SK-N-SH (cell line): ENCODE data around the gene SHLD1. TPM values are rescaled to one million over a fixed set of nuclear protein-coding genes. Genes with fewer than 3 reads are reported as not detected.

Experiments used
- CTCF ChIA-PET: fragments of 300-600, 350-600 bp; formaldehyde crosslinking; extraction: SDS; loops from one replicate; lab custom pipeline; 2021; lab: Yijun Ruan, JAX
- POLR2A ChIA-PET: fragments of 350-600 bp; sonication (Branson Sonifier 250); formaldehyde crosslinking; extraction: SDS; loops from one replicate; lab custom pipeline; 2020; ENCODE audit warnings: antibody characterized with exemption, inconsistent platforms; lab: Yijun Ruan, JAX
- DNase-seq: peaks from one replicate; pipeline ENCODE4 v3.0.0; 2012
- H2AFZ ChIP-seq: fragments of 200-600 bp; sonication (generic); 2 replicates; pipeline ENCODE4 v1.8.1; 2016; ENCODE audit warnings: antibody characterized with exemption, mild to moderate bottlenecking, low read depth
- H3F3A ChIP-seq: fragments of 200-600 bp; sonication (generic); replicated peaks from 2 replicates; pipeline ENCODE3; 2016; ENCODE audit warnings: antibody characterized with exemption, mild to moderate bottlenecking; ENCODE audit not compliant: insufficient read depth
- H3K27ac ChIP-seq, 2 experiments: fragments of 200-500 bp in 1 of 2; fragments of 200-600 bp in 1 of 2; sonication (Bioruptor generic) in 1 of 2; sonication (generic), shearing (Covaris generic) in 1 of 2; 2 replicates each; pipeline versions ENCODE4 v1.5.1 to v1.6.1; 2014 to 2016; ENCODE audit warnings: low read depth in 2 of 2, inconsistent platforms in 1 of 2, low read length in 1 of 2, mild to moderate bottlenecking in 1 of 2, mixed read lengths in 1 of 2
- H3K27me3 ChIP-seq: fragments of 200-600 bp; sonication (generic), shearing (Covaris generic); 2 replicates; pipeline ENCODE4 v1.6.1; 2016; ENCODE audit warnings: mixed run types; ENCODE audit not compliant: insufficient read depth
- H3K36me3 ChIP-seq, 2 experiments: fragments of 200-500 bp in 1 of 2; fragments of 200-600 bp in 1 of 2; sonication (Bioruptor generic) in 1 of 2; sonication (generic) in 1 of 2; replicated peaks in 1 of 2; 2 replicates each; pipeline versions ENCODE3 to v1.5.1; 2014 to 2016; ENCODE audit warnings: low read length in 1 of 2, mild to moderate bottlenecking in 1 of 2; ENCODE audit not compliant: insufficient read depth in 2 of 2, control insufficient read depth in 1 of 2
- H3K4me1 ChIP-seq, 2 experiments: fragments of 200-500 bp in 1 of 2; fragments of 200-600 bp in 1 of 2; sonication (Bioruptor generic) in 1 of 2; sonication (generic), shearing (Covaris generic) in 1 of 2; 2 replicates each; pipeline versions ENCODE4 v1.5.1 to v1.6.1; 2014 to 2016; ENCODE audit warnings: low read depth in 1 of 2, low read length in 1 of 2, mixed run types in 1 of 2; ENCODE audit not compliant: insufficient read depth in 2 of 2, control insufficient read depth in 1 of 2
- H3K4me2 ChIP-seq: fragments of 200-600 bp; sonication (generic), shearing (Covaris generic); 2 replicates; pipeline ENCODE4 v1.6.1; 2017; ENCODE audit warnings: mixed run types
- H3K4me3 ChIP-seq, 2 experiments: fragments of 200-500 bp in 1 of 2; fragments of 200-600 bp in 1 of 2; sonication (Bioruptor generic) in 1 of 2; sonication (generic), shearing (Covaris generic) in 1 of 2; 2 replicates each; pipeline versions ENCODE4 v1.5.1 to v1.8.1; 2014 to 2016; ENCODE audit warnings: low read depth in 2 of 2, inconsistent platforms in 1 of 2, low read length in 1 of 2, mild to moderate bottlenecking in 1 of 2, mixed read lengths in 1 of 2, moderate library complexity in 1 of 2
- H3K79me2 ChIP-seq: fragments of 200-600 bp; sonication (generic); 2 replicates; pipeline ENCODE4 v1.8.1; 2017; ENCODE audit warnings: mild to moderate bottlenecking; ENCODE audit not compliant: insufficient read depth
- H3K9ac ChIP-seq: fragments of 200-600 bp; sonication (generic); 2 replicates; pipeline ENCODE4 v1.6.1; 2017; ENCODE audit warnings: mixed run types
- H3K9me2 ChIP-seq: fragments of 200-600 bp; sonication (generic); 2 replicates; pipeline ENCODE4 v1.6.1; 2017; ENCODE audit warnings: mixed run types
- H3K9me3 ChIP-seq: fragments of 200-600 bp; sonication (generic); 2 replicates; pipeline ENCODE4 v1.6.1; 2017; ENCODE audit warnings: mixed run types, mild to moderate bottlenecking, moderate library complexity
- H4K20me1 ChIP-seq: fragments of 200-600 bp; sonication (generic); 2 replicates; pipeline ENCODE4 v1.6.1; 2017; ENCODE audit warnings: mild to moderate bottlenecking, mixed run types; ENCODE audit not compliant: insufficient read depth
- EP300 ChIP-seq, 2 experiments: IDR thresholded peaks; 2 replicates each; pipeline versions ENCODE4 v1.4.0 to v1.6.1; 2012; ENCODE audit warnings: borderline replicate concordance in 1 of 2, low read depth in 1 of 2, low read length in 1 of 2
- FOXJ3 ChIP-seq: sonication (generic); formaldehyde crosslinking; IDR thresholded peaks from 2 replicates; pipeline ENCODE4 v1.5.1; 2020; ENCODE audit warnings: mild to moderate bottlenecking, missing genetic modification reagents
- IRF3 ChIP-seq: fragments of 150-350 bp; IDR thresholded peaks from 2 replicates; pipeline ENCODE4 v1.6.1; 2016; ENCODE audit warnings: mild to moderate bottlenecking, low read depth, low read length
- MEF2A ChIP-seq: IDR thresholded peaks from 2 replicates; pipeline ENCODE4 v1.4.0; 2012; ENCODE audit warnings: low read depth, borderline replicate concordance
- MXI1 ChIP-seq: IDR thresholded peaks from 2 replicates; pipeline ENCODE4 v1.6.1; 2012; ENCODE audit warnings: mild to moderate bottlenecking, low read depth, low read length, improper control_type of control experiment
- NFIC ChIP-seq: IDR thresholded peaks from 2 replicates; pipeline ENCODE4 v1.4.0; 2012; ENCODE audit warnings: borderline replicate concordance
- NRF1 ChIP-seq: IDR thresholded peaks from 2 replicates; pipeline ENCODE4 v1.6.1; 2012; ENCODE audit warnings: low read depth, mild to moderate bottlenecking, low read length
- PBX3 ChIP-seq: IDR thresholded peaks from 2 replicates; pipeline ENCODE4; 2012
- REST ChIP-seq: IDR thresholded peaks from 2 replicates; pipeline ENCODE4 v1.6.1; 2012; ENCODE audit warnings: mild to moderate bottlenecking, low read depth, low read length, moderate library complexity
- RFX5 ChIP-seq: IDR thresholded peaks from 2 replicates; pipeline ENCODE4 v1.6.1; 2012; ENCODE audit warnings: mild to moderate bottlenecking, improper control_type of control experiment, low read length
- TEAD4 ChIP-seq: IDR thresholded peaks from 2 replicates; pipeline ENCODE4 v1.4.0; 2012; ENCODE audit warnings: mild to moderate bottlenecking, borderline replicate concordance; ENCODE audit not compliant: insufficient read depth
- USF1 ChIP-seq: IDR thresholded peaks from 2 replicates; pipeline ENCODE4 v1.4.0; 2012; ENCODE audit warnings: low read depth, borderline replicate concordance
- YY1 ChIP-seq: IDR thresholded peaks from 2 replicates; pipeline ENCODE4 v1.4.0; 2012; ENCODE audit warnings: low read depth, mild to moderate bottlenecking
- WGBS: methylation state at CpG from one replicate; pipeline ENCODE4 v1.1.6; 2017; ENCODE audit warnings: low lambda C conversion rate; 5-methylcytosine and 5-hydroxymethylcytosine counted together
- polyA plus RNA-seq, 3 experiments: library from polyadenylated mRNA; depleted of rRNA; stranded (reverse); fragments of >200 nt; gene quantifications; 2 replicates each; pipeline ENCODE4 v1.2.3, GENCODE V29; 2012
- TF ChIP-seq, protein P1 (sequence below): IDR thresholded peaks from 2 replicates; pipeline ENCODE4 v1.4.0; 2012; ENCODE audit warnings: low read depth, borderline replicate concordance

The SHLD1 gene
- polyA plus RNA-seq, 1 of the 3 experiments (the other 2 are of a cell fraction): 4.5 TPM

- no peaks in the 10 kb centered on the region for H3K9me3 ChIP-seq
- H3K79me2 ChIP-seq: no peaks in the 10 kb centered on the region
- no peaks in the 10 kb centered on the region for H3K9me2 ChIP-seq
- H3K4me3 ChIP-seq: no peak overlapping the region
- no peaks in the 10 kb centered on the region for H3K4me1 ChIP-seq
- POLR2A ChIA-PET: no interaction called here
- WGBS: 19% methylated on average over 5 of the region's 5 CpGs
- H3F3A ChIP-seq: no peaks in the 10 kb centered on the region
- DNase-seq: peak; percentile 23
- no peak overlapping the region for H2AFZ ChIP-seq
- no peak overlapping the region for H3K9ac ChIP-seq
- H3K4me2 ChIP-seq: no peak overlapping the region
- no peak overlapping the region for H3K27ac ChIP-seq
- TF ChIP-seq PBX3 (no peak), MEF2A (no peak)
- H4K20me1 ChIP-seq: no peaks in the 10 kb centered on the region
- CTCF ChIA-PET: interaction anchor here (0.9 kb wide), 1 partner anchor 174 kb away, joined by 3 read pairs; no protein-coding TSS in a partner anchor
- no peaks in the 10 kb centered on the region for H3K36me3 ChIP-seq
- H3K27me3 ChIP-seq: no peaks in the 10 kb centered on the region; the same call in 1 of the 2 replicates
Observed at GRCh38 chr20:5703681-5704101, 46.5 kb upstream of the SHLD1 start.

DNA sequence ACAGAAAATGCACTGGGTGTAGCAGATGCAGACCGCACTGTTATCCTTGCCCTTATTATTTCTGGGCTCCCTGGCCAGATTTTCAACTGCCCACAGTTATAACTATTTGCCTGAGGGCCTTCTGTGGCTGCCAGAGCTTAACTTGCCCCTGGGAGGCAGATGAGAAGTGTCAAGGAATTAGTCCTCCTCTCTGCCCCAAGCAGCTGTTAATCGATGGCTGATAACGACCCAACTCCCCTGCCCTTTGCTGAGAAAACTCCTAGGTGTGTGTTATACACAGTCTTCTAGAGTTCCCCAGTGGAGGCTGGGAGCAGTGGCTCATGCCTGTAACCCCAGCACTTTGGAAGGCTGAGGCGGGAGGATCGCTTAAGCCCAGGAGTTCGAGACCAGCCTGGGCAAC is 44.4 kb upstream of the SHLD1 start:
- CTCF ChIA-PET: interaction anchor here (0.6 kb wide), 1 partner anchor 87 kb away, joined by 3 read pairs; no protein-coding TSS in a partner anchor
- Histone ChIP-seq H3F3A (no peaks in the 10 kb centered on the region), H3K9ac (no peak overlapping the region), H3K27me3 (no peaks in the 10 kb centered on the region), H4K20me1 (no peaks in the 10 kb centered on the region), H3K79me2 (no peaks in the 10 kb centered on the region), H3K4me1 (no peaks in the 10 kb centered on the region), H3K9me2 (no peaks in the 10 kb centered on the region), H2AFZ (no peak overlapping the region), H3K4me2 (no peak overlapping the region), H3K27ac (no peak overlapping the region), H3K9me3 (no peaks in the 10 kb centered on the region), H3K4me3 (no peak overlapping the region), H3K36me3 (no peaks in the 10 kb centered on the region)
- DNase-seq: peak; percentile 14
- WGBS: 53% methylated on average over 6 of the region's 6 CpGs
- POLR2A ChIA-PET: no interaction called here
- TF ChIP-seq IRF3: no peak
- TF ChIP-seq TEAD4: no peak
- TF ChIP-seq RFX5: no peak
- TF ChIP-seq, protein P1, sequence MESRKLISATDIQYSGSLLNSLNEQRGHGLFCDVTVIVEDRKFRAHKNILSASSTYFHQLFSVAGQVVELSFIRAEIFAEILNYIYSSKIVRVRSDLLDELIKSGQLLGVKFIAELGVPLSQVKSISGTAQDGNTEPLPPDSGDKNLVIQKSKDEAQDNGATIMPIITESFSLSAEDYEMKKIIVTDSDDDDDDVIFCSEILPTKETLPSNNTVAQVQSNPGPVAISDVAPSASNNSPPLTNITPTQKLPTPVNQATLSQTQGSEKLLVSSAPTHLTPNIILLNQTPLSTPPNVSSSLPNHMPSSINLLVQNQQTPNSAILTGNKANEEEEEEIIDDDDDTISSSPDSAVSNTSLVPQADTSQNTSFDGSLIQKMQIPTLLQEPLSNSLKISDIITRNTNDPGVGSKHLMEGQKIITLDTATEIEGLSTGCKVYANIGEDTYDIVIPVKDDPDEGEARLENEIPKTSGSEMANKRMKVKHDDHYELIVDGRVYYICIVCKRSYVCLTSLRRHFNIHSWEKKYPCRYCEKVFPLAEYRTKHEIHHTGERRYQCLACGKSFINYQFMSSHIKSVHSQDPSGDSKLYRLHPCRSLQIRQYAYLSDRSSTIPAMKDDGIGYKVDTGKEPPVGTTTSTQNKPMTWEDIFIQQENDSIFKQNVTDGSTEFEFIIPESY: no peak
- TF ChIP-seq EP300 (IDR thresholded peaks at IDR 0.05; ENCODE audit: borderline replicate concordance in 1 of 2, low read depth in 1 of 2, low read length in 1 of 2): no peak
- TF ChIP-seq USF1: no peak
- no peak for TF ChIP-seq NFIC
- TF ChIP-seq PBX3: no peak
- TF ChIP-seq FOXJ3 (CRISPR knock-in tag): no peak
- no peak for TF ChIP-seq MXI1
- no peak for TF ChIP-seq NRF1
- TF ChIP-seq REST: no peak
- no peak for TF ChIP-seq YY1
